Chondrocyte (in vitro differentiated cells): ENCODE measurements around the gene MYOZ2. TPM values are rescaled to one million over a fixed set of nuclear protein-coding genes. Genes with fewer than 3 reads are reported as not detected.

Source experiments
- DNase-seq: peaks from one replicate; pipeline ENCODE4 v3.0.0; 2021; ENCODE audit warnings: mixed read lengths, low spot score
- H3K27ac Mint-ChIP-seq: one replicate; pipeline ENCODE4 v1.8.0; 2021; ENCODE audit warnings: mild to moderate bottlenecking, moderate library complexity, mixed read lengths; ENCODE audit not compliant: unreplicated experiment
- H3K27me3 Mint-ChIP-seq: 2 replicates; pipeline ENCODE4 v1.8.0; 2021; ENCODE audit warnings: low read depth, mixed read lengths
- H3K36me3 Mint-ChIP-seq: 2 replicates; pipeline ENCODE4 v1.8.0; 2021; ENCODE audit warnings: low read depth, mixed read lengths
- H3K4me1 Mint-ChIP-seq: 2 replicates; pipeline ENCODE4 v1.8.0; 2021; ENCODE audit warnings: low read depth, mild to moderate bottlenecking, mixed read lengths
- H3K4me3 Mint-ChIP-seq: one replicate; pipeline ENCODE4 v1.8.0; 2021; ENCODE audit warnings: mild to moderate bottlenecking, moderate library complexity, mixed read lengths; ENCODE audit not compliant: unreplicated experiment
- H3K9me3 Mint-ChIP-seq: 2 replicates; pipeline ENCODE4 v1.8.0; 2021; ENCODE audit warnings: low read depth, mixed read lengths
- long read RNA-seq: library from polyadenylated mRNA; stranded (forward); transcript quantifications from one replicate; pipeline ENCODE4 v2.0.0, GENCODE V29; 2021
- total RNA-seq: library from RNA; stranded (reverse); gene quantifications from 3 replicates; pipeline ENCODE4 v1.2.1, GENCODE V29; 2021
- TF ChIP-seq, protein P1 (sequence below): fragments of 200-600 bp; sonication (generic); IDR thresholded peaks from 2 replicates; pipeline ENCODE4 v1.5.0; 2021; ENCODE audit warnings: antibody characterized with exemption, mild to moderate bottlenecking, moderate library complexity

MYOZ2 gene
- total RNA-seq = 0.13 to 0.35 TPM in 2 of 3 replicates, not detected in the other
- long read RNA-seq = 0 reads

DNA sequence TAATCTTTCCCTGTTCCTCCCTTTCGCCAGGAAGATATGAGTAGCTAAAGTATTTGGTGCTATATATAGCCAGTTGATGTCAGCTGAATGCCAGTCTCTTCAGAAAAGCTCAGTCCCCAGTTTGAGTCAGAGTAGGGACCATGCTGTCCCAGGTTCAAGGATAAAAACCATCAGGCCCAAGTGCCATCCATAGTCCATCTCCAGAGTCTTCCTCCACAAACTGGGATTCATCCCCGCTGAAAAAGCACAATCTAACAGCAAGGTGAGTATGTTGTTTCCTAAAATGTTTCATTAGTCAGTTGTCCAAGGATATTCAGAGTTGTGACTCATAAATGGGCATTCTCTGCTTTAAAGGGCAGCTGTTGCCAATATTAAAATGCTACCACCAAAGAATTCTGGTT is at the start of gene MYOZ2:
Gene MYOZ2 (plus strand): TSS at position 112 of the 401 bp plus-strand sequence. CDS start 694 bp downstream, outside the sequence.
- Mint-ChIP-seq H3K4me1 (peaks cover 40% of the 10 kb centered on the region), H3K9me3 (no peaks in the 10 kb centered on the region), H3K27me3 (no peaks in the 10 kb centered on the region), H3K36me3 (no peaks in the 10 kb centered on the region), H3K27ac (peak within 1 kb of the TSS; percentile 33), H3K4me3 (no peak within 1 kb of the TSS)
- TF ChIP-seq, protein P1, sequence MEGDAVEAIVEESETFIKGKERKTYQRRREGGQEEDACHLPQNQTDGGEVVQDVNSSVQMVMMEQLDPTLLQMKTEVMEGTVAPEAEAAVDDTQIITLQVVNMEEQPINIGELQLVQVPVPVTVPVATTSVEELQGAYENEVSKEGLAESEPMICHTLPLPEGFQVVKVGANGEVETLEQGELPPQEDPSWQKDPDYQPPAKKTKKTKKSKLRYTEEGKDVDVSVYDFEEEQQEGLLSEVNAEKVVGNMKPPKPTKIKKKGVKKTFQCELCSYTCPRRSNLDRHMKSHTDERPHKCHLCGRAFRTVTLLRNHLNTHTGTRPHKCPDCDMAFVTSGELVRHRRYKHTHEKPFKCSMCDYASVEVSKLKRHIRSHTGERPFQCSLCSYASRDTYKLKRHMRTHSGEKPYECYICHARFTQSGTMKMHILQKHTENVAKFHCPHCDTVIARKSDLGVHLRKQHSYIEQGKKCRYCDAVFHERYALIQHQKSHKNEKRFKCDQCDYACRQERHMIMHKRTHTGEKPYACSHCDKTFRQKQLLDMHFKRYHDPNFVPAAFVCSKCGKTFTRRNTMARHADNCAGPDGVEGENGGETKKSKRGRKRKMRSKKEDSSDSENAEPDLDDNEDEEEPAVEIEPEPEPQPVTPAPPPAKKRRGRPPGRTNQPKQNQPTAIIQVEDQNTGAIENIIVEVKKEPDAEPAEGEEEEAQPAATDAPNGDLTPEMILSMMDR = no peak
- no peak for DNase-seq

DNA sequence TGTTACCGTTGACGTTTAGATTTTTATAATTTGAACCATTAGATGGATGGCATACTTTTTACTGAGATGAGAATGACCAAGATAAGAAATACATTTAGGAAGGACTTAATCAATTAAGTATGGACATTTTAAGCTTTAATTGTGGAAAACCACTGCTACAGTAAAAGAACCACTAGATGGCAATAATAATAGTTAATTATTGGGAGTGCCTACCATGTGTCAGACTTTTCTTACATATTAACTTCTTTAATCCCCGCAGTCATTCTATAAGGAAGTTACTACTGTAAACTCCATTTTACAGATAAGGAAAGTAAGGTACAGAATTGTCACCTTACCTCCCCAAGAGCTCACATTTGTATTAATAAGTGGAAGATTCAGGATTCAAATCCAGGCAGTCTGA is 48.5 kb upstream of the MYOZ2 start:
- TF ChIP-seq, protein P1 = peak; percentile 70
- Mint-ChIP-seq H3K4me1 (no peaks in the 10 kb centered on the region), H3K27ac (no peak overlapping the region)

DNA sequence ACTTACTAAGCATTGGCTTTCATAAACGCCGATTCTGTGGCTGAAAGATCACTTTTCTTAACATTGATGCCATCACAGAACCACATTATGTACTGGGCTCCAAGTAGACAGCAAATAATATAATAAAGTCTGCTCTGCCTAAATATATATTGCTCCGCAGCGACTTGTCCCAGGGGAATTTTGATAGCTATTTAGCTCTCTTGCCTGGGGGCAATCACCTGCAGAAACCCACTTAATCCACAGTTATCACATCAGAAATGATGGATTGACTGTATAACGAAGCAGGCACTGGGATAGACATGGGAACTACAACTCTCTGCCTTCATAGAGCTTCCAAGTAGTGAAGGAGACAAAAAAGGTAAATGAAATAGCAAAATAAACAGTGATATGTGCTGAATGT is 48.0 kb upstream of the MYOZ2 start:
- H3K27ac Mint-ChIP-seq = no peak overlapping the region
- no peaks in the 10 kb centered on the region for H3K27me3 Mint-ChIP-seq
- TF ChIP-seq, protein P1 = no peak
- H3K36me3 Mint-ChIP-seq = no peaks in the 10 kb centered on the region
- no peaks in the 10 kb centered on the region for H3K4me1 Mint-ChIP-seq
- H3K4me3 Mint-ChIP-seq = no peak overlapping the region
- H3K9me3 Mint-ChIP-seq = peaks cover 12% of the 10 kb centered on the region
- no peak for DNase-seq

More for the DNA sequence above, 48.5 kb upstream of the MYOZ2 start:
- Mint-ChIP-seq H3K27me3 (no peaks in the 10 kb centered on the region), H3K9me3 (peaks cover 12% of the 10 kb centered on the region), H3K4me3 (no peak overlapping the region), H3K36me3 (no peaks in the 10 kb centered on the region)
- DNase-seq = no peak

DNA sequence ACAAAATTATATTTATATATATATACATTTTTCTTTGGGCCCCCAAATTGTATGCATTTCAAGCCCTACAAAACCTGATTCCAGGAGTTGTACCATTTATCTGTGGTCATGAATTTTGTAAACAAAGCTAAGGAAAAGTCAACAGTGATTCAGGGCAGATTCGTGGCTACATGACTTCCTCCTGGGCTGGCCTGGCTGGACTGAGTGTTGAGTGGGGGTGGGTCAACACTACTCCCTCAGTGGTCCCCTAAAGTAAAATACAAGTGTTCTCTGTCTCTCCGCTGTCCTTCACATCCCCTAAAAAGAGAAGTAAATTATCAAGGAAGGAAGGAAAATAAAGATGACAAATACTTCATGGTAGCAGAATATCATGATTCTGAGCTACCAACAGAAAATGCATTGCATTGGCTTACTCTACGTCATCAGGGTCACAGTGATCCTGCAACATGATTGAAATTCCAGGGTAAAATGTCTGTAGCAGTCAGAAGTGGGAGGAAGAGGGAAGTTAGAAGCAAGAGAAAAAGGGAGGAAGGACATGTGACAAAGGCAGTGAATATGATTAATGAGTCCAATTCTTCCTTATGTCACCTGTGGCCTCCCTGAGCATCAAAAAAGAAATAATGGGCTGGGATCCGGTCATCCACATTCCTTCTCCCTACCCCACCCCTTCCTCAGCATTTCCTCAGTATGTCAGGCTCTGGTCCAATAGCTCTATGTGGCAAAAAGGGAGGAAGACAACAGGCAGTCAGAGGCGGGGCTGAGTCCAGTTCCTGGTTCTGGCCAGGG is 42.4 kb upstream of the MYOZ2 start:
- H3K9me3 Mint-ChIP-seq = peaks cover 5% of the 10 kb centered on the region
- DNase-seq = no peak
- H3K36me3 Mint-ChIP-seq = no peaks in the 10 kb centered on the region
- H3K4me3 Mint-ChIP-seq = no peak overlapping the region
- TF ChIP-seq, protein P1 = no peak
- no peaks in the 10 kb centered on the region for H3K27me3 Mint-ChIP-seq
- H3K27ac Mint-ChIP-seq = no peak overlapping the region
- H3K4me1 Mint-ChIP-seq = peaks cover 7% of the 10 kb centered on the region

DNA sequence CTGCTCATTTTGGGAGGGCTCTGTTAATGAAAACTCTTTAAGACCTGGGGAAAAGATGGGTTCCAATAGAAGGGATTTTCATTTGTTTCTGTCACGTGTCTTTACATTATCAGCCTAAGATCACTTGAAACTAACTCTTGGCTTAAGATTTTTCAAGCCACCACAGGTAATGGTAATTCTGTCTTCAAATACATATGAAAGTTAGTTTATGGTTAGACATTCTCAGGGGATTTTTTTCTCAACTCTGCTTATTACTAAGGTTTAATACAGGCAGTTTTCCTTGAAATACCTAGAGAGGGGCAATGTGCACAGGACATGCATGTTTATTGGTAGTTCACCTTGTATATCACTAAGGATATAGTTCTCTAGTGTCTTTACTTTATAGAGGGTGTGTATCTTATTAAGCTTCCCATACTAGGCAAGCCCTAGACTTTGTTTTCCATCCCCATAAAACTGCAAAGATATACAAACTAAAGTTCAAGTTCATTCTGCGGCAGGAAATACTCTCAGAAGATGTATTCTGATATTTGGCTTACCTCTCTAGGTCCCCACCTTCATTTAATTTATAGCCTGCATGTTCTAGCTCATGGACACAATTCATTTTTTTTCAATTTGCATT is 38.2 kb upstream of the MYOZ2 start:
- DNase-seq = no peak
- TF ChIP-seq, protein P1 = no peak
- Mint-ChIP-seq H3K27ac (no peak overlapping the region), H3K27me3 (no peaks in the 10 kb centered on the region), H3K4me1 (peaks cover 21% of the 10 kb centered on the region), H3K36me3 (no peaks in the 10 kb centered on the region), H3K9me3 (no peaks in the 10 kb centered on the region), H3K4me3 (no peak overlapping the region)
